ENCODE measurements around the gene THSD7A.

THSD7A gene

GRCh38 chr7:11795231-11795630 lies 36.8 kb downstream of the THSD7A start:
- DNase-seq (ENCODE audit: low read depth, low spot score): no peak
- H3K9ac ChIP-seq (ENCODE audit: insufficient read length): no peak overlapping the region
- H3K9me3 ChIP-seq (ENCODE audit: low read depth, low read length): no peaks in the 10 kb centered on the region
- no peaks in the 10 kb centered on the region for H3K36me3 ChIP-seq (ENCODE audit: insufficient read depth, low read length)
- no peak overlapping the region for H3K4me3 ChIP-seq
- TF ChIP-seq FOXP2 (optimal IDR thresholded peaks at IDR 0.05; ENCODE audit: control extremely low read depth, extremely low read length, insufficient read depth): no peak
- TF ChIP-seq EZH2 (IDR thresholded peaks at IDR 0.05): no peak
- no peak overlapping the region for H3K27ac ChIP-seq

GRCh38 chr7:11792166-11792565 lies 39.8 kb downstream of the THSD7A start:
- no peak for DNase-seq (ENCODE audit: low read depth, low spot score)
- H3K27ac ChIP-seq: no peak overlapping the region
- TF ChIP-seq POLR2AphosphoS5 (IDR thresholded peaks at IDR 0.05; ENCODE audit: borderline replicate concordance, low read depth, low read length) (no peak), FOXP2 (optimal IDR thresholded peaks at IDR 0.05; ENCODE audit: control extremely low read depth, extremely low read length, insufficient read depth) (no peak), EZH2 (IDR thresholded peaks at IDR 0.05) (no peak)
- H3K36me3 ChIP-seq (ENCODE audit: insufficient read depth, low read length): no peaks in the 10 kb centered on the region
- H3K9ac ChIP-seq (ENCODE audit: insufficient read length): no peak overlapping the region
- H3K9me3 ChIP-seq (ENCODE audit: low read depth, low read length): no peaks in the 10 kb centered on the region
- no peak overlapping the region for H3K4me3 ChIP-seq

GRCh38 chr7:11788568-11788967 lies 43.4 kb downstream of the THSD7A start:
- TF ChIP-seq FOXP2 (optimal IDR thresholded peaks at IDR 0.05; ENCODE audit: control extremely low read depth, extremely low read length, insufficient read depth): no peak
- no peak for DNase-seq (ENCODE audit: low read depth, low spot score)
- H3K9me3 ChIP-seq (ENCODE audit: low read depth, low read length): no peaks in the 10 kb centered on the region
- H3K9ac ChIP-seq (ENCODE audit: insufficient read length): no peak overlapping the region
- H3K36me3 ChIP-seq (ENCODE audit: insufficient read depth, low read length): no peaks in the 10 kb centered on the region
- H3K27ac ChIP-seq: no peak overlapping the region
- H3K4me3 ChIP-seq: no peak overlapping the region

GRCh38 chr7:11787534-11787933 lies 44.5 kb downstream of the THSD7A start:
- Histone ChIP-seq H3K27ac (no peak overlapping the region), H3K9me3 (ENCODE audit: low read depth, low read length) (no peaks in the 10 kb centered on the region), H3K9ac (ENCODE audit: insufficient read length) (no peak overlapping the region), H3K4me3 (no peak overlapping the region), H3K36me3 (ENCODE audit: insufficient read depth, low read length) (no peaks in the 10 kb centered on the region)
- TF ChIP-seq POLR2AphosphoS5 (IDR thresholded peaks at IDR 0.05; ENCODE audit: borderline replicate concordance, low read depth, low read length) (no peak), EZH2 (IDR thresholded peaks at IDR 0.05) (no peak), FOXP2 (optimal IDR thresholded peaks at IDR 0.05; ENCODE audit: control extremely low read depth, extremely low read length, insufficient read depth) (no peak)
- no peak for DNase-seq (ENCODE audit: low read depth, low spot score)

GRCh38 chr7:11786186-11786585 lies 45.8 kb downstream of the THSD7A start:
- Histone ChIP-seq H3K4me3 (no peak overlapping the region), H3K27ac (no peak overlapping the region), H3K9ac (ENCODE audit: insufficient read length) (no peak overlapping the region), H3K36me3 (ENCODE audit: insufficient read depth, low read length) (no peaks in the 10 kb centered on the region), H3K9me3 (ENCODE audit: low read depth, low read length) (no peaks in the 10 kb centered on the region)
- DNase-seq (ENCODE audit: low read depth, low spot score): no peak
- TF ChIP-seq FOXP2 (optimal IDR thresholded peaks at IDR 0.05; ENCODE audit: control extremely low read depth, extremely low read length, insufficient read depth) (no peak), EZH2 (IDR thresholded peaks at IDR 0.05) (no peak), POLR2AphosphoS5 (IDR thresholded peaks at IDR 0.05; ENCODE audit: borderline replicate concordance, low read depth, low read length) (no peak)

GRCh38 chr7:11784769-11785536 lies 47.0 kb downstream of the THSD7A start:
- H3K4me3 ChIP-seq: no peak overlapping the region
- no peaks in the 10 kb centered on the region for H3K36me3 ChIP-seq (ENCODE audit: insufficient read depth, low read length)
- no peak overlapping the region for H3K27ac ChIP-seq
- no peaks in the 10 kb centered on the region for H3K9me3 ChIP-seq (ENCODE audit: low read depth, low read length)
- no peak for DNase-seq (ENCODE audit: low read depth, low spot score)
- H3K9ac ChIP-seq (ENCODE audit: insufficient read length): no peak overlapping the region
- TF ChIP-seq FOXP2 (optimal IDR thresholded peaks at IDR 0.05; ENCODE audit: control extremely low read depth, extremely low read length, insufficient read depth): no peak
- no peak for TF ChIP-seq POLR2AphosphoS5 (IDR thresholded peaks at IDR 0.05; ENCODE audit: borderline replicate concordance, low read depth, low read length)
- no peak for TF ChIP-seq EZH2 (IDR thresholded peaks at IDR 0.05)

- DNase-seq (ENCODE audit: low read depth, low spot score): no peak
- Histone ChIP-seq H3K9me3 (ENCODE audit: low read depth, low read length) (no peaks in the 10 kb centered on the region), H3K27ac (no peak overlapping the region), H3K4me3 (no peak overlapping the region), H3K36me3 (ENCODE audit: insufficient read depth, low read length) (no peaks in the 10 kb centered on the region), H3K9ac (ENCODE audit: insufficient read length) (no peak overlapping the region)
- TF ChIP-seq FOXP2 (optimal IDR thresholded peaks at IDR 0.05; ENCODE audit: control extremely low read depth, extremely low read length, insufficient read depth) (no peak), POLR2AphosphoS5 (IDR thresholded peaks at IDR 0.05; ENCODE audit: borderline replicate concordance, low read depth, low read length) (no peak), EZH2 (IDR thresholded peaks at IDR 0.05) (no peak)
Measured at GRCh38 chr7:11779864-11780674, 51.9 kb downstream of the THSD7A start.

GRCh38 chr7:11776039-11776438 lies 56.0 kb downstream of the THSD7A start:
- TF ChIP-seq FOXP2 (optimal IDR thresholded peaks at IDR 0.05; ENCODE audit: control extremely low read depth, extremely low read length, insufficient read depth) (no peak), POLR2AphosphoS5 (IDR thresholded peaks at IDR 0.05; ENCODE audit: borderline replicate concordance, low read depth, low read length) (no peak), EZH2 (IDR thresholded peaks at IDR 0.05) (no peak)
- Histone ChIP-seq H3K36me3 (ENCODE audit: insufficient read depth, low read length) (no peaks in the 10 kb centered on the region), H3K9ac (ENCODE audit: insufficient read length) (no peak overlapping the region), H3K9me3 (ENCODE audit: low read depth, low read length) (no peaks in the 10 kb centered on the region), H3K4me3 (peak overlapping the region; percentile 2; the same call in 1 of the 2 replicates), H3K27ac (peak overlapping the region; percentile 26; the same call in 1 of the 2 replicates)
- peak; percentile 79 for DNase-seq (ENCODE audit: low read depth, low spot score)

Data from SK-N-MC (cell line).